GM18507 (cell line): Measurements from ENCODE around the gene HK1.
A peak's percentile ranks its signal among the peaks of the same experiment; 100 is the strongest.

Source experiments
- DNase-seq: peaks from one replicate; pipeline ENCODE4 v3.0.0; 2011; ENCODE audit warnings: low read depth; ENCODE audit not compliant: insufficient read length; ENCODE audit errors: extremely low spot score
- FAIRE-seq: peaks from 2 replicates; lab custom pipeline; 2011; peaks lifted over from hg19 to GRCh38; lab: Jason Lieb, UNC

Gene HK1

GRCh38 chr10:69388488-69388887 is 110.2 kb downstream of the HK1 start:
- FAIRE-seq = no peak

GRCh38 chr10:69389827-69390490 is 111.7 kb downstream of the HK1 start:
- DNase-seq (no peak), FAIRE-seq (no peak)

More at GRCh38 chr10:69388488-69388887, 110.2 kb downstream of the HK1 start:
- DNase-seq = no peak

GRCh38 chr10:69391158-69391557 is 112.9 kb downstream of the HK1 start:
- FAIRE-seq = no peak
- no peak for DNase-seq

- peak; percentile 71 for DNase-seq
- peak; percentile 88 for FAIRE-seq
These were observed 114.2 kb downstream of the HK1 start for GRCh38 chr10:69392481-69393000.

GRCh38 chr10:69394020-69394419 is 115.7 kb downstream of the HK1 start:
- no peak for FAIRE-seq
- DNase-seq = no peak

- DNase-seq = no peak
- no peak for FAIRE-seq
These were observed 119.7 kb downstream of the HK1 start for GRCh38 chr10:69397972-69398371.

- FAIRE-seq (no peak), DNase-seq (no peak)
These were observed 120.2 kb downstream of the HK1 start for GRCh38 chr10:69398466-69398865.

GRCh38 chr10:69400936-69401335 is 122.6 kb downstream of the HK1 start:
- DNase-seq = no peak
- FAIRE-seq = no peak

- FAIRE-seq = no peak
- no peak for DNase-seq
These were observed 123.1 kb downstream of the HK1 start for GRCh38 chr10:69401416-69401815.

GRCh38 chr10:69402386-69402785 is 124.1 kb downstream of the HK1 start:
- DNase-seq (no peak), FAIRE-seq (no peak)

- no peak for DNase-seq
- no peak for FAIRE-seq
These were observed 124.8 kb downstream of the HK1 start for GRCh38 chr10:69403066-69403465.

GRCh38 chr10:69403519-69403918 is 125.2 kb downstream of the HK1 start:
- DNase-seq = no peak
- no peak for FAIRE-seq

GRCh38 chr10:69404786-69405185 is 126.5 kb downstream of the HK1 start:
- DNase-seq (no peak), FAIRE-seq (no peak)

- DNase-seq (no peak), FAIRE-seq (no peak)
These were observed 126.9 kb downstream of the HK1 start for GRCh38 chr10:69405221-69405620.

- DNase-seq = no peak
- no peak for FAIRE-seq
These were observed 128.1 kb downstream of the HK1 start for GRCh38 chr10:69406302-69406811.

GRCh38 chr10:69406816-69407580 is 128.7 kb downstream of the HK1 start:
- FAIRE-seq (no peak), DNase-seq (no peak)

GRCh38 chr10:69407621-69408301 is 129.5 kb downstream of the HK1 start:
- FAIRE-seq = peak; percentile 48
- no peak for DNase-seq

- DNase-seq (peak; percentile 87), FAIRE-seq (peak; percentile 88)
These were observed 130.3 kb downstream of the HK1 start for GRCh38 chr10:69408318-69409175.

- FAIRE-seq (no peak), DNase-seq (no peak)
These were observed 130.8 kb downstream of the HK1 start for GRCh38 chr10:69409176-69409495.
